Esophagus squamous epithelium (tissue), 4 donors: Measurements from ENCODE around the gene SETD1A.

Experiments
- POLR2A ChIP-seq, 4 donors: fragments of 450-650 bp; IDR thresholded peaks; one replicate each; pipeline ENCODE4 v1.6.1; 2017; ENCODE audit warnings: antibody characterized with exemption in 4 of 4, mild to moderate bottlenecking in 4 of 4, moderate library complexity in 3 of 4
- TF ChIP-seq, protein P1 (sequence below), 6 experiments: fragments of 450-650 bp in 4 of 6; fragments of 200-600 bp in 2 of 6; sonication (generic) in 2 of 6; IDR thresholded peaks; one replicate each; pipeline ENCODE4 v1.5.1; 2016 to 2019; ENCODE audit warnings: antibody characterized with exemption in 6 of 6, mild to moderate bottlenecking in 4 of 6, moderate library complexity in 4 of 6

DNA sequence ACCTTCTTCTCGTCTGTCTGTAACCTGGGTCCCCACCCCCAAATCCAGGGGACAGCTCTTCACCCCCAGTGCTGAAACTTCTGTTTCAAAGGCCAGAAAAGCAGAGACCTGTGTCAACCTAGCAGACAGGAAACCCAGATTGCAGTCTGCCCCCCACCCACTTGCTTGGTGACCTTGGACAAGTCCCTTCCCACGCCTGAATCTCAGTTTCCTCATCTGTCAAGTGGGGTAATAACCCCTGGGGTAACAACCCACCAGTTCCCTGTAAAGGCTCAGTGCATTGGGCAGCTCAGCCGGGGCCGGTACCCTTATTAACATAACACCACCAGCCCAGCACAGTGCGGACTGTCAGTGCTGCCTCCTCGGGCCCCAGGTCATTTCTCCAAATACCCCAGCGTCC, 51.6 kb downstream of the SETD1A start:
- TF ChIP-seq, protein P1, sequence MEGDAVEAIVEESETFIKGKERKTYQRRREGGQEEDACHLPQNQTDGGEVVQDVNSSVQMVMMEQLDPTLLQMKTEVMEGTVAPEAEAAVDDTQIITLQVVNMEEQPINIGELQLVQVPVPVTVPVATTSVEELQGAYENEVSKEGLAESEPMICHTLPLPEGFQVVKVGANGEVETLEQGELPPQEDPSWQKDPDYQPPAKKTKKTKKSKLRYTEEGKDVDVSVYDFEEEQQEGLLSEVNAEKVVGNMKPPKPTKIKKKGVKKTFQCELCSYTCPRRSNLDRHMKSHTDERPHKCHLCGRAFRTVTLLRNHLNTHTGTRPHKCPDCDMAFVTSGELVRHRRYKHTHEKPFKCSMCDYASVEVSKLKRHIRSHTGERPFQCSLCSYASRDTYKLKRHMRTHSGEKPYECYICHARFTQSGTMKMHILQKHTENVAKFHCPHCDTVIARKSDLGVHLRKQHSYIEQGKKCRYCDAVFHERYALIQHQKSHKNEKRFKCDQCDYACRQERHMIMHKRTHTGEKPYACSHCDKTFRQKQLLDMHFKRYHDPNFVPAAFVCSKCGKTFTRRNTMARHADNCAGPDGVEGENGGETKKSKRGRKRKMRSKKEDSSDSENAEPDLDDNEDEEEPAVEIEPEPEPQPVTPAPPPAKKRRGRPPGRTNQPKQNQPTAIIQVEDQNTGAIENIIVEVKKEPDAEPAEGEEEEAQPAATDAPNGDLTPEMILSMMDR (IDR thresholded peaks at IDR 0.05): no peak
- TF ChIP-seq POLR2A (IDR thresholded peaks at IDR 0.05): no peak
